Keratinocyte (primary cell): ENCODE data around the gene TBC1D5. TPM values are rescaled to one million over a fixed set of nuclear protein-coding genes. Genes with fewer than 3 reads are reported as not detected.

Source experiments
- DNase-seq: peaks from one replicate; pipeline ENCODE4 v3.0.0-alpha.2; 2011; ENCODE audit warnings: low read depth, missing footprints, low spot score
- FAIRE-seq: peaks from 2 replicates; lab custom pipeline; 2011; peaks lifted over from hg19 to GRCh38; lab: Jason Lieb, UNC
- H2AFZ ChIP-seq: 2 replicates; pipeline ENCODE4 v1.6.0; 2012; ENCODE audit warnings: low read length, control low read depth, inconsistent platforms; ENCODE audit not compliant: control insufficient read depth
- H3K27ac ChIP-seq: 2 replicates; pipeline ENCODE4 v1.5.1; 2011; ENCODE audit warnings: low read length; ENCODE audit not compliant: control insufficient read depth, insufficient read depth
- H3K27me3 ChIP-seq: 3 replicates; pipeline ENCODE4 v1.6.0; 2011; ENCODE audit warnings: low read length; ENCODE audit not compliant: control insufficient read depth, insufficient read depth; ENCODE audit errors: extremely low read depth
- H3K36me3 ChIP-seq, 2 experiments: 2 replicates in 1 of 2; 3 replicates in 1 of 2; pipeline ENCODE4 v1.5.1; 2011; ENCODE audit warnings: low read length in 2 of 2, mild to moderate bottlenecking in 1 of 2; ENCODE audit not compliant: control insufficient read depth in 2 of 2, insufficient read depth in 2 of 2; ENCODE audit errors: extremely low read depth in 1 of 2
- H3K4me1 ChIP-seq: 3 replicates; pipeline ENCODE4 v1.5.1; 2011; ENCODE audit warnings: low read length; ENCODE audit not compliant: control insufficient read depth, insufficient read depth; ENCODE audit errors: extremely low read depth
- H3K4me2 ChIP-seq: 3 replicates; pipeline ENCODE4 v1.6.0; 2011; ENCODE audit warnings: low read depth, low read length; ENCODE audit not compliant: control insufficient read depth, insufficient read depth; ENCODE audit errors: extremely low read depth
- H3K4me3 ChIP-seq, 3 experiments: fragments of 200-600 bp in 1 of 3; sonication (generic) in 1 of 3; 2 replicates in 2 of 3; 3 replicates in 1 of 3; pipeline ENCODE4 v1.5.1; 2011 to 2016; ENCODE audit warnings: low read length in 3 of 3, mild to moderate bottlenecking in 3 of 3, control low read depth in 2 of 3, inconsistent platforms in 1 of 3, low read depth in 1 of 3, mixed read lengths in 1 of 3, mixed run types in 1 of 3, moderate library complexity in 1 of 3; ENCODE audit not compliant: control insufficient read depth in 2 of 3, insufficient read depth in 2 of 3; ENCODE audit errors: extremely low read depth in 1 of 3
- H3K79me2 ChIP-seq: 2 replicates; pipeline ENCODE4 v1.6.0; 2012; ENCODE audit warnings: low read length; ENCODE audit not compliant: control insufficient read depth, insufficient read depth
- H3K9ac ChIP-seq: 3 replicates; pipeline ENCODE4 v1.6.0; 2011; ENCODE audit warnings: low read length; ENCODE audit not compliant: control insufficient read depth, insufficient read depth; ENCODE audit errors: extremely low read depth
- H3K9me1 ChIP-seq: 3 replicates; pipeline ENCODE4 v1.6.0; 2011; ENCODE audit warnings: low read length; ENCODE audit not compliant: control insufficient read depth, insufficient read depth; ENCODE audit errors: extremely low read depth
- H3K9me3 ChIP-seq: 2 replicates; pipeline ENCODE4 v1.5.1; 2012; ENCODE audit warnings: low read depth, low read length; ENCODE audit not compliant: control insufficient read depth
- H4K20me1 ChIP-seq: 3 replicates; pipeline ENCODE4 v1.6.0; 2011; ENCODE audit warnings: low read length; ENCODE audit not compliant: control insufficient read depth, insufficient read depth; ENCODE audit errors: extremely low read depth
- CTCF ChIP-seq, 3 experiments: IDR thresholded peaks in 1 of 3; conservative IDR thresholded peaks in 1 of 3; optimal IDR thresholded peaks in 1 of 3; 2 replicates in 2 of 3; 3 replicates in 1 of 3; pipeline versions ENCODE3 to v1.5.1; 2011; ENCODE audit warnings: low read length in 3 of 3, mild to moderate bottlenecking in 3 of 3, moderate library complexity in 2 of 3, control low read depth in 1 of 3, inconsistent platforms in 1 of 3; ENCODE audit not compliant: insufficient read depth in 2 of 3; ENCODE audit errors: extremely low read depth in 1 of 3
- EZH2 ChIP-seq: IDR thresholded peaks from one replicate; pipeline ENCODE4 v1.6.1; 2012; ENCODE audit warnings: inconsistent platforms, mild to moderate bottlenecking, low read length, moderate library complexity
- dilution Hi-C: fragments of 300-500 bp; cut with MboI; formaldehyde crosslinking; loops from one replicate; pipeline ENCODE4 v1.7.0; 2020; ENCODE audit warnings: low sequenced_read_pairs; ENCODE audit not compliant: extremely low pct_ligation_motif_present
- polyA plus RNA-seq, 5 experiments: library from polyadenylated mRNA; depleted of rRNA in 3 of 5; stranded (reverse) in 3 of 5; stranded (forward) in 1 of 5; unstranded in 1 of 5; fragments of >200 nt; gene quantifications; 1 replicate in 1 of 5; 2 replicates in 3 of 5; 3 replicates in 1 of 5; pipeline versions ENCODE4 v1.2.1 to v1.2.3, GENCODE V29; 2011 to 2012; ENCODE audit warnings: missing spikeins in 2 of 5, low read depth in 1 of 5, low replicate concordance in 1 of 5

TBC1D5 gene
- polyA plus RNA-seq, 1 donor (not counting 4 experiments of a cell fraction or from before 2014, with no cell fraction given), result 25.8 TPM

DNA sequence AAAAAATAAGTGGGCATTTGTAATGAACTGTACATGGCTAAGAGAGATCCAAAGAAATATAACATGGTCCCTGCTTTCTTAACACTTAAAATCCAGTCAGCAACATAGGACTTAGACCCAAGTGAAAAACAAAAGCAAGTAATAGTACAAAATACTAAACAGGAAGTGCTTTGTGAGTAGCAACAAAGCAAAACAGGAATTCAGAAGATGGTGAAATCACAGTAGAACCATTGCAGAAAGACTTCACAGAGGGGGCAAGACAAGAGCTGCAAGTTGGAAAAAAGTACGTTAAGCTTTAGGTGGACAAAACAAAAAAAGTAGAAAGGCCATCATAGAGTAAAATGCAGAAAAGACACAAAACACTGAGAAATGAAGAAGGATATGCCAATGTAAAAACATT lies 116.0 kb downstream of the TBC1D5 start:
- dilution Hi-C loops, result no loop called here
- FAIRE-seq, result peak; percentile 5

DNA sequence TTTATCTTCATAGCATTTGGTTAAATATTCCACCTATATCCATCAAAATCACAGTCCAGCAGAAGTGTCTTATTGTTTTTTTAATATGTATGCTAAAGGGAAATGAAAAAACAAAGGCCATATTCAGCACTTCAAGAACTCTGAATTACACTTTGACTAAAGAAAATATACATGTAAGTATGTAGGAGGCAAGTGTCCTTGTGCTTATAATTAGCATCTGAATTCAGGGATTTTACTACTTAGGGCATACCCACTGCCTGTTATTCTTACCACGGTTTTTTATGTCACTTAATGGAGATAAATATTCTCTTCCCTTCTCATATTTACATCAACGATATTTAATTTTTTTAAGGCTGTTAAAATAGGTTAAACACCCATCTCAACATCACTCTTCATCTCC lies 117.3 kb downstream of the TBC1D5 start:
- TF ChIP-seq EZH2 (no peak), CTCF (optimal IDR thresholded peaks at IDR 0.05 in 1 of 3, IDR thresholded peaks at IDR 0.05 in 1 of 3, conservative IDR thresholded peaks at IDR 0.05 in 1 of 3; ENCODE audit: extremely low read depth in 1 of 3, insufficient read depth in 2 of 3, low read length in 3 of 3) (no peak)
- dilution Hi-C loops, result no loop called here
- H3K4me1 ChIP-seq, result no peaks in the 10 kb centered on the region
- no peak overlapping the region for H3K4me2 ChIP-seq
- no peak overlapping the region for H3K4me3 ChIP-seq
- FAIRE-seq (no peak), DNase-seq (no peak)
- no peaks in the 10 kb centered on the region for H3K27me3 ChIP-seq
- H2AFZ ChIP-seq, result no peak overlapping the region
- H3K9me1 ChIP-seq, result no peaks in the 10 kb centered on the region
- H3K79me2 ChIP-seq, result no peaks in the 10 kb centered on the region
- H4K20me1 ChIP-seq, result no peaks in the 10 kb centered on the region
- H3K27ac ChIP-seq, result no peak overlapping the region
- no peak overlapping the region for H3K9ac ChIP-seq
- H3K36me3 ChIP-seq, result no peaks in the 10 kb centered on the region
- no peaks in the 10 kb centered on the region for H3K9me3 ChIP-seq

More for the DNA sequence above, 116.0 kb downstream of the TBC1D5 start:
- Histone ChIP-seq H3K4me3 (no peak overlapping the region), H3K27ac (no peak overlapping the region), H3K9me1 (no peaks in the 10 kb centered on the region), H3K9me3 (no peaks in the 10 kb centered on the region), H3K27me3 (no peaks in the 10 kb centered on the region), H3K4me2 (no peak overlapping the region), H3K36me3 (no peaks in the 10 kb centered on the region), H2AFZ (no peak overlapping the region), H3K9ac (no peak overlapping the region), H3K4me1 (no peaks in the 10 kb centered on the region), H3K79me2 (no peaks in the 10 kb centered on the region), H4K20me1 (no peaks in the 10 kb centered on the region)
- no peak for TF ChIP-seq EZH2
- no peak for TF ChIP-seq CTCF (optimal IDR thresholded peaks at IDR 0.05 in 1 of 3, IDR thresholded peaks at IDR 0.05 in 1 of 3, conservative IDR thresholded peaks at IDR 0.05 in 1 of 3; ENCODE audit: extremely low read depth in 1 of 3, insufficient read depth in 2 of 3, low read length in 3 of 3)
- DNase-seq, result no peak
